Mesothelial cell of epicardium (in vitro differentiated cells): ENCODE measurements around the gene KIR2DL3. TPM values are rescaled to one million over a fixed set of nuclear protein-coding genes. Genes with fewer than 3 reads are reported as not detected.
"Not testable (repeated sequence)": the region's sequence is repeated elsewhere in the genome, so short reads cannot be mapped to it uniquely, and the experiment has no call there.

Experiments
- DNase-seq, 2 experiments: peaks; one replicate each; pipeline ENCODE4 v3.0.0; 2021; ENCODE audit warnings: low spot score in 2 of 2; ENCODE audit not compliant: unreplicated experiment in 2 of 2
- H3K27ac Mint-ChIP-seq: 2 replicates; pipeline ENCODE4 v1.8.0; 2021; ENCODE audit warnings: mixed read lengths
- H3K27me3 Mint-ChIP-seq: 2 replicates; pipeline ENCODE4 v1.8.0; 2021; ENCODE audit warnings: low read depth, mixed read lengths
- H3K36me3 Mint-ChIP-seq: 2 replicates; pipeline ENCODE4 v1.8.0; 2021; ENCODE audit warnings: mixed read lengths
- H3K4me1 Mint-ChIP-seq: 2 replicates; pipeline ENCODE4 v1.8.0; 2021; ENCODE audit warnings: mixed read lengths
- H3K4me3 Mint-ChIP-seq: 2 replicates; pipeline ENCODE4 v1.8.0; 2021; ENCODE audit warnings: mild to moderate bottlenecking, moderate library complexity, mixed read lengths
- H3K9me3 Mint-ChIP-seq: 2 replicates; pipeline ENCODE4 v1.8.0; 2021; ENCODE audit warnings: mixed read lengths
- total RNA-seq: library from RNA; stranded (reverse); gene quantifications from 3 replicates; pipeline ENCODE4 v1.2.1, GENCODE V29; 2021
- TF ChIP-seq, protein P1 (sequence below): fragments of 200-600 bp; sonication (generic); IDR thresholded peaks from one replicate; pipeline ENCODE4 v1.5.0; 2021; ENCODE audit warnings: antibody characterized with exemption; ENCODE audit not compliant: unreplicated experiment

The KIR2DL3 gene
- total RNA-seq, 1 donor from 2014 or later: not detected

DNA sequence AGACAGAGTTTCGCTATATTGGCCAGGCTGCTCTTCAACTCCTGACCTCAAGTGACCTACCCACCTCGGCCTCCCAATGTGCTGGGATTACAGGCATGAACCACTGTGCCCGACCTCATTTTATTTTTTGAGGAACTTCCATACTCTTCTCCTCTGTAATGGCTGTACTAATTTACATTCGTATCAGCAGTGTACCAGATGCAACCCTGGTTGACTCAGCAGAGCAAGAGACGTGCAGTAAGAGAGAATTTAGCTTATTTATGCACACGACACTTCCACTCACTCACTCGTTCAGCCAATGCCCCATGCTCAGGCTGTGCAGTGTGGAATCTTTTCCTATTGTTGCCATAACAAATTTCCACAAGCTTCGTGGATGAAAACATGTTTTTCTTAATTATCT, 7.1 kb upstream of the KIR2DL3 start:
- Mint-ChIP-seq H3K27me3 (no peaks in the 10 kb centered on the region), H3K27ac (no peak overlapping the region), H3K9me3 (peaks cover 73% of the 10 kb centered on the region), H3K4me1 (no peaks in the 10 kb centered on the region), H3K4me3 (no peak overlapping the region), H3K36me3 (peaks cover 8% of the 10 kb centered on the region)
- no peak for DNase-seq
- TF ChIP-seq, protein P1, sequence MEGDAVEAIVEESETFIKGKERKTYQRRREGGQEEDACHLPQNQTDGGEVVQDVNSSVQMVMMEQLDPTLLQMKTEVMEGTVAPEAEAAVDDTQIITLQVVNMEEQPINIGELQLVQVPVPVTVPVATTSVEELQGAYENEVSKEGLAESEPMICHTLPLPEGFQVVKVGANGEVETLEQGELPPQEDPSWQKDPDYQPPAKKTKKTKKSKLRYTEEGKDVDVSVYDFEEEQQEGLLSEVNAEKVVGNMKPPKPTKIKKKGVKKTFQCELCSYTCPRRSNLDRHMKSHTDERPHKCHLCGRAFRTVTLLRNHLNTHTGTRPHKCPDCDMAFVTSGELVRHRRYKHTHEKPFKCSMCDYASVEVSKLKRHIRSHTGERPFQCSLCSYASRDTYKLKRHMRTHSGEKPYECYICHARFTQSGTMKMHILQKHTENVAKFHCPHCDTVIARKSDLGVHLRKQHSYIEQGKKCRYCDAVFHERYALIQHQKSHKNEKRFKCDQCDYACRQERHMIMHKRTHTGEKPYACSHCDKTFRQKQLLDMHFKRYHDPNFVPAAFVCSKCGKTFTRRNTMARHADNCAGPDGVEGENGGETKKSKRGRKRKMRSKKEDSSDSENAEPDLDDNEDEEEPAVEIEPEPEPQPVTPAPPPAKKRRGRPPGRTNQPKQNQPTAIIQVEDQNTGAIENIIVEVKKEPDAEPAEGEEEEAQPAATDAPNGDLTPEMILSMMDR: no peak

DNA sequence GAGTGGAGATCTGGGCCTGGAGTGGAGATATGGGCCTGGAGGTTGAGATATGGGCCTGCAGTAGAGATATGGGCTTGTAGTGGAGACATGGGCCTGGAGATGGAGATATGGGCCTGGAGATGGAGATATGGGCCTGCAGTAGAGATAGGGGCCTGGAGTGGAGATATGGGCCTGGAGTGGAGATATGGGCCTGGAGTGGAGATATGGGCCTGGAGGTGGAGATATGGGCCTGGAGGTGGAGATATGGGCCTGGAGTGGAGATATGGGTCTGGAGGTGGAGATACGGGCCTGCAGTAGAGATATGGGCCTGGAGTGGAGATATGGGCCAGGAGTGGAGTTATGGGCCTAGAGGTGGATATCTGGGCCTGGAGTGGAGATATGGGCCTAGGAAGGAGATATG, 402 bp downstream of the KIR2DL3 start:
- no peaks in the 10 kb centered on the region for H3K4me1 Mint-ChIP-seq

DNA sequence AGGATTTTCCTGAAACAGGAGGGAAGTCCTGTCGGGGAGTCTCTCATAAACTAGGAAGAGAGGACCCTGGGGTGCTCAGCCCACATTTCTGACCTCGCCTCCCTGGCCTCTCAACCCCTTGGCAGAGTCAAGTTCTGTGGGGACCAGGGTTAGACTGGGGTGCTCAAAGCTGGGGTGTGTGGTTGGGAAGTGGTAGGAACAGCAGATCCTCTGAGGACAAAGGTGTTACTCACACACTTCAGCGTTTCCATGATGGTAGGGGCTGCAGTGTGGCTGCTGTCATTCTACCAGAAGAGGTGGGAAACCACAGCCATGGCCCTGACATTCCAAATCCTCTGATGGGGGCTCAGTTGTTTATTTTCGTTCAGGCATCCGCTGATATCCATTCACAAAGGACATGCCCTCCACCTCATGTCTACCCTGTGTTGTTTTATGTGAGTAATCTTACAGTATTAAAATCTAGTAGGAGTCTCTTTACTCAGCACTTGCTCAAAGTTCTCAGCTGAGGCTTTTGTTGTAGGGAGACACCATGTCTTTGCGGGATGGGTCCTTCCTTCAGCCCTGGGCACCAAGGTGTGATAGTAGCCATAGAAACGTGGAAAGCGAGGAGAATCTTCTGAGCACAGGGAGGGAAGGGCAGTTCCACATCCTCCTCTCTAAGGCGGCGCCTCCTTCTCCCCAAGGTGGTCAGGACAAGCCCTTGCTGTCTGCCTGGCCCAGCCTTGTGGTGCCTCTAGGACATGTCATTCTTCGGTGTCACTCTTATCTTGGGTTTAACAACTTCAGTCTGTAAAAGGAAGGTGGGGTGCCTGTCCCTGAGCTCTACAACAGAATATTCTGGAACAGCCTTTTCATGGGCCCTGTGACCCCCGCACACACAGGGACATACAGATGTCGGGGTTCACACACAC, 1.5 kb downstream of the KIR2DL3 start:
- Mint-ChIP-seq H3K27ac (no peak overlapping the region), H3K4me1 (no peaks in the 10 kb centered on the region), H3K27me3 (no peaks in the 10 kb centered on the region), H3K4me3 (no peak overlapping the region), H3K9me3 (peaks cover 62% of the 10 kb centered on the region), H3K36me3 (peaks cover 6% of the 10 kb centered on the region)
- TF ChIP-seq, protein P1: no peak
- DNase-seq: no peak

More for the DNA sequence above, 402 bp downstream of the KIR2DL3 start:
- peaks cover 66% of the 10 kb centered on the region for H3K9me3 Mint-ChIP-seq
- H3K36me3 Mint-ChIP-seq: peaks cover 6% of the 10 kb centered on the region
- H3K27me3 Mint-ChIP-seq: no peaks in the 10 kb centered on the region
- H3K4me3 Mint-ChIP-seq: no peak overlapping the region
- no peak for DNase-seq
- H3K27ac Mint-ChIP-seq: no peak overlapping the region
- TF ChIP-seq, protein P1: no peak

DNA sequence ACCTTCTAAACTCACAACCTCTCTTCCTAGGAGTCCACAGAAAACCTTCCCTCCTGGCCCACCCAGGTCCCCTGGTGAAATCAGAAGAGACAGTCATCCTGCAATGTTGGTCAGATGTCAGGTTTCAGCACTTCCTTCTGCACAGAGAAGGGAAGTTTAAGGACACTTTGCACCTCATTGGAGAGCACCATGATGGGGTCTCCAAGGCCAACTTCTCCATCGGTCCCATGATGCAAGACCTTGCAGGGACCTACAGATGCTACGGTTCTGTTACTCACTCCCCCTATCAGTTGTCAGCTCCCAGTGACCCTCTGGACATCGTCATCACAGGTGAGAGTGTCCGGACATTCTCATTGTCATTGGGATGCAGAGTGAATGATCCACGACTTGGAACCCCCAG, 3.6 kb downstream of the KIR2DL3 start:
- not testable (repeated sequence) for DNase-seq, H3K27ac Mint-ChIP-seq, H3K4me1 Mint-ChIP-seq, H3K4me3 Mint-ChIP-seq, H3K27me3 Mint-ChIP-seq, H3K36me3 Mint-ChIP-seq
- peaks cover 58% of the 10 kb centered on the region for H3K9me3 Mint-ChIP-seq

DNA sequence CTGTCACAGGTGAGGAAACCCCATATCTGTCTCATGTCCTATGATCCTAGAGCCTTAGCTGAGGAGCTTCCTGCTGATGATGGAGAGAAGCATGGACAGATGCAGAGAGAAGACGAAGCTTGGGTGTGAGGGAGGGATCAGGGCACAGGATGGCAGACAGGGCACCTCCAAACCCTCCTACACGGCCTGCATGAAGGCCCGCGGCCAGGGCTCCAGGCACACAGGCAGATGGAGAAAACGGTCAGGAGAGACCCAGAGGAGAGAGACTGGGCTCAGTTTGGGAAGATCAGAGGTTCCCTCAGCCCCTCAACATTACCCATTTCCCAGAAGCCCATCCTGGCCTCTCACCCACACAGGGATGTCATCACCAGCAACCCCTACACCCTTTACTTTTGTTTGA, 5.8 kb downstream of the KIR2DL3 start:
- not testable (repeated sequence) for H3K36me3 Mint-ChIP-seq, H3K4me1 Mint-ChIP-seq, H3K27ac Mint-ChIP-seq, H3K4me3 Mint-ChIP-seq, DNase-seq, H3K27me3 Mint-ChIP-seq
- H3K9me3 Mint-ChIP-seq: peaks cover 61% of the 10 kb centered on the region

DNA sequence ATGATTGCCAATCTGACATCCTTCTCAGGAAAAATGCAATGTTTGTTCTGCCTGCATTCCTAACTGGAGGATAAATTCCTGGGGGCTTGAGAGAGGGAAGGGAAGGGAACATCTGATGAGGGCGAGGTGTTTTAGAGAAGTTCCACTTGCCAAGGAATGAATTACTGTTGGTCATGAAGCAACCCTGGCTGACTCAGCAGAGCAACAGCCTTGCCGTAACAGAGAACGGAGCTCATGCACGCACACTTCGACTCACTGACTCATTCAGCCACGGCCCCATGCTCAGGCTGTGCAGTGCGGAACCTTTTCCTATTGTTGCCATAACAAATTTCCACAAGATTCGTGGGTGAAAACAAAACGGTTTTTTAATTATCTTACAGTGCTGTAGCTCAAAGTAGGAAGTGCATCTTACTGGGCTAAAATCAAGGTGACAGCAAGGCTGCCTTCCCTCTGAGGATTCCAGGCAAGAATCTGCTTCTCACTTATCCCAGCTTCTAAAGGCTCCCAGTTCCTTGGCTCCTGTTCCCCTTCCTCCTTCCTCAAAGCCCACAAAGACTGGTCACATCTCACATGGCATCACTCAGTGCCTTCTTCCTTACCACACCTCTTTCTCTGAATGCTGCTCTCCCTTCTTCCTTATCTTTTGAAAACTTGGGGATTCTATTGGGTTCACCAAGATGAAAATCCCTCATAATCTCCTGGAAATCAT, 9.5 kb downstream of the KIR2DL3 start:
- not testable (repeated sequence) for H3K36me3 Mint-ChIP-seq, H3K4me3 Mint-ChIP-seq, H3K27ac Mint-ChIP-seq, H3K27me3 Mint-ChIP-seq, H3K4me1 Mint-ChIP-seq, DNase-seq
- peaks cover 64% of the 10 kb centered on the region for H3K9me3 Mint-ChIP-seq

DNA sequence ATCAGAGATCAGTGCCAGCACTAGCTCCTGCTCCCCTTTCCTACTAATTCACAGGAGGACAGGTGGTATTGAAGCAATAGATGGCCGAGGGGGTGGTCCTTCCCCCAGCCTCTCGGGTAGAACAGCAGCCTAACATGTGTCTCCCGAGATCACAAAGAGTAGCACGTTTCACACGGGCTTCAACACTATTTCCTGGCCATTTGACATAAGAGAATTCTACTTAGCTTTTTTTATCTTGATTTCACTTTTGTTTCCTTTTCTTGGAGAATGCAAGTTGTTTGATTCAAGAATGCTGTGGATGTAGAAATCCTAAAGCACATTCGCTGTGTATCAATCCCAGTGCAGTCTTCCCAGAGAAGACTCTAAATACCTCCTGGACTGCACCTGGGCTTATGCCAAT, 12.0 kb downstream of the KIR2DL3 start:
- not testable (repeated sequence) for H3K27ac Mint-ChIP-seq, DNase-seq, H3K36me3 Mint-ChIP-seq, H3K27me3 Mint-ChIP-seq, H3K4me1 Mint-ChIP-seq, H3K4me3 Mint-ChIP-seq
- peaks cover 65% of the 10 kb centered on the region for H3K9me3 Mint-ChIP-seq

DNA sequence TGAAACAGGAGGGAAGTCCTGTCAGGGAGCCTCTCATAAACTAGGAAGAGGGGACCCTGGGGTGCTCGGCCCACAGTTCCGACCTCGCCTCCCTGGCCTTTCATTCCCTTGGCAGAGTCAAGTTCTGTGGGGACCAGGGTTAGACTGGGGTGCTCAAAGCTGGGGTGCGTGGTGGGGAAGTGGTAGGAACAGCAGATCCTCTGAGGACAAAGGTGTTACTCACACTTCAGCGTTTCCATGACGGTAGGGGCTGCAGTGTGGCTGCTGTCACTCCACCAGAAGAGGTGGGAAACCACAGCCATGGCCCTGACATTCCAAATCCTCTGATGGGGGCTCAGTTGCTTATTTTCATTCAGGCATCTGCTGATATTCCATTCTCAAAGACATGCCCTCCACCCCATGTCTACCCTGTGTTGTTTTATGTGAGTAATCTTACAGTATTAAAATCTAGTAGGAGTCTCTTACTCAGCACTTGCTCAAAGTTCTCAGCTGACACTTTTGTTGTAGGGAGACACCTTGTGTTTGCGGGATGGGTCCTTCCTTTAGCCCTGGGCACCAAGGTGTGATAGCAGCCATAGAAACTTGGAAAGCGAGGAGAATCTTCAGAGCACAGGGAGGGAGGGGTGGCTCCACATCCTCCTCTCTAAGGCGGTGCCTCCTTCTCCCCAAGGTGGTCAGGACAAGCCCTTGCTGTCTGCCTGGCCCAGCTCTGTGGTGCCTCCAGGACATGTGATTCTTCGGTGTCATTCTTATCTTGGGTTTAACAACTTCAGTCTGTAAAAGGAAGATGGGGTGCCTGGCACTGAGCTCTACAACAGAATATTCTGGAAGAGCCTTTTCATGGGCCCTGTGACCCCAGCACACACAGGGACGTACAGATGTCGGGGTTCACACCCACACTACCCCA, 18.1 kb downstream of the KIR2DL3 start:
- Mint-ChIP-seq H3K36me3 (peaks cover 14% of the 10 kb centered on the region), H3K9me3 (peaks cover 71% of the 10 kb centered on the region)
- H3K27me3 Mint-ChIP-seq, H3K4me3 Mint-ChIP-seq, H3K27ac Mint-ChIP-seq, H3K4me1 Mint-ChIP-seq, DNase-seq: not testable (repeated sequence)

DNA sequence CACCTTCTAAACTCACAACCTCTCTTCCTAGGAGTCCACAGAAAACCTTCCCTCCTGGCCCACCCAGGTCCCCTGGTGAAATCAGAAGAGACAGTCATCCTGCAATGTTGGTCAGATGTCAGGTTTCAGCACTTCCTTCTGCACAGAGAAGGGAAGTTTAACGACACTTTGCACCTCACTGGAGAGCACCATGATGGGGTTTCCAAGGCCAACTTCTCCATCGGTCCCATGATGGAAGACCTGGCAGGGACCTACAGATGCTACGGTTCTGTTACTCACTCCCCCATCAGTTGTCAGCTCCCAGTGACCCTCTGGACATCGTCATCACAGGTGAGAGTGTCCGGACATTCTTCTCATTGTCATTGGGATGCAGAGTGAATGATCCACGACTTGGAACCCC, 20.3 kb downstream of the KIR2DL3 start:
- not testable (repeated sequence) for DNase-seq, H3K27ac Mint-ChIP-seq, H3K27me3 Mint-ChIP-seq, H3K4me3 Mint-ChIP-seq, H3K4me1 Mint-ChIP-seq
- Mint-ChIP-seq H3K9me3 (peaks cover 59% of the 10 kb centered on the region), H3K36me3 (peaks cover 11% of the 10 kb centered on the region)

DNA sequence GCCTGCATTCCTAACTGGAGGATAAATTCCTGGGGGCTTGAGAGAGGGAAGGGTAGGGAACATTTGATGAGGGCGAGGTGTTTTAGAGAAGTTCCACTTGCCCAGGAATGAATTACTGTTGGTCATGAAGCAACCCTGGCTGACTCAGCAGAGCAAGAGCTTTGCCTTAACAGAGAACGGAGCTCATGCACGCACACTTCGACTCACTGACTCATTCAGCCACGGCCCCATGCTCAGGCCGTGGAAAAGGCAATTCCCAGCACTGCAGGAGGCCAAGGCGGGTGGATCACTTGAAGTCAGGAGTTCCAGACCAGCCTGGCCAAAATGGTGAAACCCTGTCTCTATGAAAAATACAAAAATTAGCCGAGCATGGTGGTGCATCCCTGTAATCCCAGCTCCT, 25.9 kb downstream of the KIR2DL3 start:
- H3K27me3 Mint-ChIP-seq, H3K4me3 Mint-ChIP-seq, H3K36me3 Mint-ChIP-seq, H3K4me1 Mint-ChIP-seq, DNase-seq, H3K27ac Mint-ChIP-seq: not testable (repeated sequence)
- peaks cover 56% of the 10 kb centered on the region for H3K9me3 Mint-ChIP-seq
